ENCODE data around the gene PLXNA4.

Gene PLXNA4

DNA sequence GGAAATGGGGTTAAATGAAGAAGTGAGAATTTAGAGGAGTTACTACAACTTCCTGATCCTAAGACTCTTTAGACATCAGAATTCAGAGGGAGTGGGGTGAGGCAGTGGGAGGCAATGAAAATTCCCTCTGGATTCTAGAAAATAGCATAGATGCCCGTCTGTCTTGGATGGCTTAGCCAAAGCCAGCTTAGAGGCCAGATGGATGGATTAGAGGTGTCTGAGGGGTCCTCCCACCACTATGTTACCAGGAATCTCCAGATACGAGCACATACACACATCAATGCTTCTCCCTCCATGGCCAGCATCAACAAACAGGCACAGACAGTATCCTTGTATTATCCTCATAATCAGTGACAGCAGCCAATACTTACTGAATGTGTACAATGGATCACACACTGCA, 418.1 kb downstream of the PLXNA4 start:
- no peak for DNase-seq

DNA sequence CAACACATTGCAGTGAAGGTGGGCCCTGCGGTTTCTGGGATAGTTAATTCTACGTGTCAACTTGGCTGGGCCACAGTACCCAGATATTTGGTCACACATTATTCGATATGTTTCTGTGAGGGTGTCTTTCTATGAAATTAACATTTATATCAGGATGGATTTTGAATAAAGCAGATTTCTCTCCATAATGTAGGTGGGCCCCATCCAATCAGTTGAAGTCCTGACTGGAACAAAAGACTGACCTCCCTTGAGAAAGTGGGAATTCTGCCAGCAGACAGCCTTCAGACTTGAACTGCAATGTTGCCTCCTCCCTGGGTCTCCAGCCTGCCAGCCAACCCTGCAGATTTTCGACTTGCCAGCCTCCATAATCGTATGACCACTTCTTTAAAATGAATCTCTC, 420.6 kb downstream of the PLXNA4 start:
- no peak for DNase-seq

DNA sequence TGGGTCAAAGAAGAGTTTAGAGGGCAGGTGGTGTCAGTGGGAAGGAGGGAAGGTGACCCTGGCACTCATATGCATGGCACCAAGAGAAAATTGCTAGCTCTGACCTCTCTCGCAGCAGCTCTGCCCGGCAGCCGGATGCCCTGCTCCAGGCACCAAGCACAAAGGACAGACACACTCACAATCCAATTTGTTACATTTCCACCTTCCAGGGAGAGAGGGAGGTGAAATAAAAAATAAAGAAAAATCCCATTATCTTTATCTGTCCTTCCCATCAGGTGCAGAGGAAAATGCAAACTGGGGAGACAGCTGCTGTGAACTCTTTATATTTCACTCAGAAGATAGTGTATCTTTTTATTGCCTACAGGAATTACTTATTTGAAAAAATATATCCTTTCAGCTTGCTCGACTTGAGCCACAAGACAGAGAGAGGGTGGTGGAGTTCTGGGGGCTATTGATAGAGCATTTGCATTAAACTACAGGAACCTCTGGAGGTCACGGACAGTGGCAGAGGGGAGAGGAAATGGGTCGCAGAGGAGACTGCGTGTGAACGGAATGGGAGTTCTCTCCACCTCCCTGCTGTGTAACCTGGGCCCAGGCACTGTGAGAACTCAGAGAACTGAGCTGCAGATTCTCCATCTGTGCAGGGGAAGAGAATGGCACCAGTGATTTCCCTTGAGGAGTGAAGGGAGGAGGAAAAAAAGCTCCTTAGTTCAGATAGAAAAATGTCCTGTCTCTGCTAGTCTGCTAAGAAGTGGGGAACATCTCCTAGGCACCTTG, 421.4 kb downstream of the PLXNA4 start:
- DNase-seq: no peak

DNA sequence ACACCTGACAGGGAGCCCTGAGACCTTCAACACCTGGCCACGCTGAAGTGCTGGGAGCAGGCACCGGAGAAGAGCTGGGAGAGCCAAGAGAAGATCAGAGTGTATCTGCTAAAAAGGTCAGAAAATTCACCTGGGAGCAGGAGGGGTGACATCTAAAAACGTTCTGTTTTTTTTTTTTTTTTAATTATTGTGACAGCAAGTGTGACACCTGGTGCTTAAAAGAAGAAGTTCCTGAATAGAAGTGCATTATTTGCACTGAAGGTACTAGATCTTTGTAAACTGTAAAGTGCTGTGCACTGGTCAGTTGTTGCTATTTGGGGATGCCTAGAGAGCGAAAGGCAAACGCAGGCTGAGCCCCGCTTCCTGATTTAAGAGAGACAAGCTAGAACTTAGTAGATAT, 422.0 kb downstream of the PLXNA4 start:
- no peak for DNase-seq

DNA sequence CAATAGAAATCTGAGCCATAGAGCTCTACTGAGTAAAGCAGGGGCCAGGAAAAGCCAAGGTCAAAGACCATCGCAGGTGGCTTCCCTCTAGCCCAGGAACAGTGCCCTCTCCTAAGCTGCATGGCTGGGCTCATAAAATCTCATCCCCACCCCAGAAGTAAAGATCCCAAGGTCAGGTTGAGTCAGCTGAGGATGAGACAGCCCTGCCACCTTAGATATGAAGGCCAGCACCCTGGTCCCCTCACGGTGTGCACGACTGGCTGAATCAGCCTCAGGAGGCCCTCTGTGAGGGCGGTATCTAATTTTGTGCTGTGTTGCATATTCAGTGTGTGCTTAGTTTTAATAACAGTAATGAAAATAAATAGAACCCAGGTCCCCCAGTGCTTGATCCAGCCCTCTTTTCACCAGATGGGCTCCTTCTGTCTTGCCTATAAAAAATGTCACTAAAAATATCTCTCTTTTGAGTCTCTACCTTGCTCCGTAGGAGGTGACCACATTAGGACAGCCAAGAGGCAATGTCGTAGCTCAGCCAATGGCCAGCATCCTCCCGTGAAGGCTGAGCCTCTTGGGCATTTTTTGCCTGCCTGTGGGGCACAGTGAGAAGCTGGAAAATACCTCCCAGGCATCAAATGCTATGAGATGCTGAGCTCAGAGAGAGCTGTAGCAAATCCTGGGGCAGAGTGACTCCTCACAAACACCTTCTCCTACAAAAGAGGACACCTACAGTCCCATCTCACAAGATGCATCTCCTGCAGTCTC, 424.0 kb downstream of the PLXNA4 start:
- no peak for DNase-seq

DNA sequence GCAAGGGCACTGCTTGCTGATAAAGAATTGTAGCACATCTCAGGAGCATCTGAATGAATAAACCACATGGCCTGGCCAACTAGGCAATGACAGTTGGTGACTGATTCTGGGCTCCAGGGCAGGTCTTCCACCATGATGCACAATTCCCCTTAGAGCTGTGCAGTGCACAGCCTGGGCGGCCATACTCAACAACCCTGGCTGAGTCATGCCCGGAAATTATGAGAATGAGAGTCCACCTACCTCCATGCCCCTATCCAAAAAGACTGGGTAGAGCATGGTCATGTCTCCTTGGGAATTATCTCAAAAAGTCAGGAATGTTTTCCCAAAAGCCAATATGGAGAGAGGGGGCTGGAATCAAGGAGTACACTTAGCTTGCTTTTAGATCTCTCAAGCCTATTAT, 425.6 kb downstream of the PLXNA4 start:
- no peak for DNase-seq

DNA sequence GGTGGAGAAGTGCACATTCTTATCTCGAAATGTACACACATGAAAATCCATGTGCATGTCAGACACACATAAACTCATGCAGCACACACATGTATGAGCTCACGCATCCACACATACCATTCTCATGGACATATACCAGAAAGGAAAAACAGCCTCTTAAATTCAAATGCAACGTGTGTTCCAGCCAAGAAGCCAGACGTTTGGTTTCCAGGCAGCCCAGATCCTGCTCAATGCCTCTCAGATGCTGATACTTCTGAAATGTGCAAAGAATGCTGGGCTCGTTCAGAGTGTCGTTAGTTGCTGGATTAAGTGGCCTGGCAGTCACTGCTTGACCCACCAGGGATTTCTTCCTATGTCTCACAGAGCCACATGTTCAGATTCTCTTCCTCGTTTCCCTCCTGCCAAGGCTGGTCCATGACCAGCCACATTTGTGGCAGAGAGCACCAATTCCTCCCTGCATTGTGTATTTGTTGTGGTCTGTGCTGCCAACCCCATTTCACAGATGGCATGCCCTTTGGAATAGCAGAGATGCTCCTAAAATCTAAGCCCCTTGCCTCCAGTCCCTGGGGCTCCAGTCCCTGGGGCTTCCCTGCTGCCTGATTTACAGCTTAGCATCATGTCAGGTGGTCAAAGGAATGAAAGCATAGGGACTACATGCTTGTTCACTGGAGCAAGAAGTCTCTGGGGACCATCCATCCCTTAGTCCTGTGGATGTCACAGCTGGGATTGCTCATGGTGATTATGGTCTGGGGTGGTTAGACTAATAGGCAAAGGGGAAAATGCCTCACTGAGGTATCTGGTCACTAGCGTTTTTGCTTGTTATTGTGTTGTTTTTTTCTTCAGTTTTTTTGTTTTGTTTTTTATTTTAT, 426.6 kb downstream of the PLXNA4 start:
- no peak for DNase-seq

DNA sequence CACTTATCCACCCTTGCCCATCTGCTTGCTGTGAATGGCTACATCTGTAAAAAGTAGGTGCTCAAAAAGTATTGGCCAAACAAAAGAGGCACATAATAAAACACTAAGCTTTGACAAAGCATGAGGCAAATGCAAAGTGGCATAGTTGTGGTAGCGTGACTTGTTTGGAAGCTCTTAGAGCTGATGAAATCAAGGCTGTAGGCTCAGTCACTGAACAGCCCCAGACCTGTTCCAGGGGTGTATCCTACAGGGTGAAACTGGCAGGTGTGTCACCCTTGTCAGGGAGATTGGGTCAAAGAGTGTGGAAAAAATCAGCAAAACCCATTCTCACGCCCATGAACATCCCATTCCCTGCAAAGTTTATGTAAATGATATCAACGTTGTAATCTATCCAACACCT, 427.4 kb downstream of the PLXNA4 start:
- no peak for DNase-seq

DNA sequence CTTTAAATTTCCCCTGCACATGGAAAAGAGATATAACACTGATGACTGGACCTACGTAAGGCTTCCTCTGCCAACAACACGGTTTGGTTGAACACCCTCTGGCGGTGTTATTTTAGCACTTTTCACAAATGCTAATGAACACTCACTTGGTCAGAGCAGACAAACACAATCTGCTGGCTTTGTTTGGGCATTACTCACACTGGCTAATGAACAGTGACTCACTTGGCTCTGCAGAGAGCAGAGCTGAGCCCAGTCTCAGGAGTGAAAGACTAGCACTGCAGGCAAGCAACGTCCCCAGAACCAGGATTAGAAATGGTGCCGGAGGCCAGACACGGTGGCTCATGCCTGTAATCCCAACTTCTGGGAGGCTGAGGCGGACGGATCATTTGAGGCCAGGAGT, 430.8 kb downstream of the PLXNA4 start:
- DNase-seq: no peak

DNA sequence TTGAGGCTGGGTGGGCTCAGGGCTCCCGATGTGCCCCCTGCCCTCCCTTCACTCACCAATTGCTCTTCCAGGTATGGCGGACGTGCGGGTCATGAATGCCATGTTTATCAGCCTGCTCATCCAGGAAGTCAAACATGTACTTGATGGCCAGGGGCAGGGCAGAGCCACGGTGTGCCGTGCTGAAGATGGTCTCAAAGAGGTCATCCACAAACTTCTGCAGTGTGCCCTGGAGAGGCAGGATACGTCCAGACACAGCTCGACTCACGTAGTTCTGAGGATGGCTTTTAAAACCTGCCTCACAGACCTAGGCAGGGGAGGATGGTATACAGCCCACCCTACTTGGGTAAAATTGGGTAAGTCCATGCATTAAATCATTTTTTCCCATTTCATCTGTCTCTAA, 431.2 kb downstream of the PLXNA4 start:
- no peak for DNase-seq

DNA sequence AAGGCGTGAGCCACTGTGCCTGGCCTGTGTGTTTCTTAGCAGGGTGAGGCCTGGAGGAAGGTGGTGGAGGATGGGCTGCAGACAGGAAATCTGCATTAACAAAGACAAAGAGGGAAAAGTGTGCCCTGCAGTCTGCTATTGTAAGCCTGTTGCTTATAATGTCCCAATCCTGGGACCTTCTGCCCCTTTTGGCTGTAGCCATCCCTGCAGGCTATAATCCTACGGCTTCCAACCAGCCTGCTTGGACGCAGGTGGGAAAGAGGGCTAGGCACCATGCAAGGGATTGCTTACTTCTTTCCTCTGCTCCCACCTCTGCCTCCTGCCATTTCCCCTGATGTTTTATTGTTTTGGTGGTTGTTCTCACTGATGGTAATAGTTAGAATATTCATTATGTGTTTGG, 434.3 kb downstream of the PLXNA4 start:
- no peak for DNase-seq

DNA sequence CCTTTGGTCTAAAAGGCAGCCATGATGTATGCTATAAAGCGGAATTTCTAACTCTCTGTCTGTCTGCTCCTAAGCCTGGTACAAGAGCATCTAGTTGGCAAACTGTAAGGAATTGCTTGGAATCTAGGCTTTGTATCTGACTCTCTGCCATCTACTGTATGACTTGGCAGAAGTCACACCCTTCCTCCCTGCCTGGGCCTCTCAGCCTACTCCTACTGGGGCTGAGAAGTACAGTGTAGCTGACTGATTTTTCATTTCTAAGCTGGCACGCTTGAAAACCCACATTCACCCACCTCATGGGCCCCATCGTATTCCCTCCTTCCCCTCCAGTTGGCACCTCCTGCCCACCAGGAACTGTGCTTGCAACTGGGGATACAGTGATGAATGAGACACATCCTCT, 435.2 kb downstream of the PLXNA4 start:
- no peak for DNase-seq

DNA sequence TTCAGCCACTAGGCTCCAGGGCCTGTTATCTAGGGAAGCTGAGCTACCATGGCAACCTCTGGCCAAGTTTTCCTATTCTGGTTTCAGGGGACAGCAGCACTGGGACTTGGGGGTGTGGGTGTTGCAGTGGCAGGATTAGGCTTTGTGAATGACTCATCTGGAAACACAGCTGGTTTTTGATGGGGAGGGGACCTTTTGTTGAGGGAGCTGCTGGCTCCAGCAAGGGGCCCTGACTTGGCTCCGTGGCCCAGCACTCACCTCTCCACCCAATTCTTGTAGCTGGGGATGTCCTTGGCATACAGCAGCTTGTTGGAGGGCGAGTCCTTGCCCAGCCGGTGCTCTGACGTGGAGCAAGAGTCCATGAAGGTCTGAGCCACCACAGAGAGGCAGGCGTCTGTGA, 435.9 kb downstream of the PLXNA4 start:
- DNase-seq: no peak

DNA sequence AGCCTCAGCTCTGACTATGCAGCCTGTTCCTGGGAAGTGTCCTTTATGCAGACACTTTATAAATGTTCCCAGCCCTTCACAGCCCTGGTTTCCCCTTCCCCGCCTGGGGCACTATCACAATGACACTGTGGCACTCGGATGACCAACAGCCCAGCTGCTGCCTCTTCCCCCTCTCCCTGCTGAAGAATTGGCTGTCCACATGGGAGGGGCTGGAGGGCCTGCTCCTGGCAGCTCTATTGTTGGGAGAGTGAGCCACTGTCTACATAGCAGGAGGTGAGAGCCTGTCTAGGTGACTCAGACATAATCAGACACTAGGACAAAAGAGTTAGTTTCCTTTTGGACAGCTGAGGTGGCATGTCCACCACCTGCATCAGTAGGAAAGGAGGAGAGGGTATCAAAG, 437.5 kb downstream of the PLXNA4 start:
- no peak for DNase-seq

DNA sequence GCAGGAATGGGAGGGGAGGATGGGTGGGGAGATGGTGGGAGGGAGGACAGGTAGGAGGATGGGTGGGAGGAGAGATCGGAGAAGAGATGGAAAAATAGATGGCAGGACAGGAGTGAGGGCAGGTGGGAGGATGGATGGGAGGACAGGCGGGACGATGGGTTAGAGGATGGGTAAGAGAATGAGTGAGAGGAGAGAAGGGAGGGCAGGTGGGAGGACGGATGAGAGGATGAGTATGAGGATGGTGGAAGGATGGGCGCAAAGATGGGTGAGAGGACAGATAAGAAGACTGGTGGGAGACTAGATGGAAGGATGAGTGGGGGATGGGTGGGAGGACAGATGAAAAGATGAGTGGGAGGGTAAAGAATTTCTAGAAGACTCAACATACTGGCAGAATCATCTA, 438.6 kb downstream of the PLXNA4 start:
- DNase-seq: no peak

DNA sequence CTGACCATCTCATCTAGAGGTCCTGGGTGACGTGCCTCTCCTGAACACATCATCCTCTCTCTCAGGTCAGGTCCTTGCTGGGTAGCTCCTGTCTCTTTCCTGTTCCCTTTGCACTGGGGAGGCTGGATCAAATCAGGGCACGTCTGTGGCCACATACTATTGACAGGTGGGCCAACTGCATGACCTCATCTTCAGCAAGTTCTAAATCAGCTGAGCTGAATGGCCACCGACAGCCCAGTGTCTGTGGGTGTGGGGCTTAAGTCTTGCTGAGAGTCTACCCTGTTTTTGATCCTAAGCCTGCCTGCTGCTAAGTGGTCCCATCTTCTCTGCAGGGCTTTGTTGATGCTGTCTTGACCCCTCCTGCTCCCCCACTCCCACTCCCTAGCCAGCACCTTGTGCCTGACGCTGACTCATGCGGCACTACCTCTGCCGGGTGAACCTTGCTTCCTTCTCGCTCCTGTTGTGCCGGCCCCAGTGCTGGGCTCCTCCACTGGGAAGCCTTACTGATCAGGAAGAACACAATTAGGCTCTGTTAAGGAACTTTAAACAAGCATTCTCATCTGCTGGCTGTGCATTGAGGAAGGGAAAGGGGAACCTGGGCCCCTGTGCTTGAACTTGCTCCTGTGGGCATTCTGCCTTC, 440.4 kb downstream of the PLXNA4 start:
- no peak for DNase-seq

DNA sequence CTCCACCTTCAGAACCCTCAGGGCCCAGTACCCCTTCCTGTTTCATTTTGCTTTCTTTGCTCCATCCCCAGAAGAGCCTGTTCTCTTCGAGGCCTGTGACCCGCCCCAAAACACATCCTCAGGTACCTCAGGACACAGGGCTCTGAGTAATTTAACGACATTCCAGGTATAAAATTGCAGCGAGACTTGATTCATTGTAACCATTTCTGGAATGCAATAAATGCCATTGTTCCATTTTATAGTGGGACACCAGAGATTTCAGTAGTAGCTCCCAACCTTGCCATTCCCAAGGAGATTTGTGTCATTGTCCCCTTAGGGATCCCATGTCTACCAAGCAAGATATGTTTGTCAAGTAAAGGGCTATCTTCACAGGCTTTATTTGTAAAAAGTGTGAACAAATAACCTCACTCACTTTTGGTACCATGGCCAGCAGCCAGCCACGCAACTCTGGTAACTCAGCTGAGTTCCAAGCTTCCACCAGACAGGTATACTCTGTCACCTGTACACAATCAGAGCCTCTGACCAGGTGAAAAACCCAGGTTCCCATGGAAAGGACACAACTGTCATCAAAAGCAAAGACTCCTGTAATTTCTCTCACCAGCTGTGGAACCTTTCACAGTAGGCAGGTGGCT, 441.3 kb downstream of the PLXNA4 start:
- DNase-seq: no peak

DNA sequence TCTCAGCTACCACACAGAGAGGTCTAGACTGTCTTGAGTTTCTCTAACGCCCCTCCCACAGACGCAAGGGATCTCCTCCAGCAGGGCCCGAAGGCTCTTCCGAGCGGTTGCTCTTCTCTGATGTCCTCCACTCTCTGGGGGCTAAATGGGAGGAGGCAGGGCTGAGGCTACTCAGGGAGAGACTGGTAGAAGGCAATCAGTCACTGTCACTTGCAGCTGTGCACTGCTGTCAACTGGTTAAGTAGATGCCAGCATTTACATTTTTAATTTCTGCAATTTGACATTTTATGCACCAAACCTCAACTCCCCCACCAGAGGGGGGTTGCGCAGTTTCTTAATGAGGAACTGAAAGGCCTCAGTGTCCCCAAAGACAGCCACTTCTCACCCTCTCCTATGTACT, 442.8 kb downstream of the PLXNA4 start:
- no peak for DNase-seq

DNA sequence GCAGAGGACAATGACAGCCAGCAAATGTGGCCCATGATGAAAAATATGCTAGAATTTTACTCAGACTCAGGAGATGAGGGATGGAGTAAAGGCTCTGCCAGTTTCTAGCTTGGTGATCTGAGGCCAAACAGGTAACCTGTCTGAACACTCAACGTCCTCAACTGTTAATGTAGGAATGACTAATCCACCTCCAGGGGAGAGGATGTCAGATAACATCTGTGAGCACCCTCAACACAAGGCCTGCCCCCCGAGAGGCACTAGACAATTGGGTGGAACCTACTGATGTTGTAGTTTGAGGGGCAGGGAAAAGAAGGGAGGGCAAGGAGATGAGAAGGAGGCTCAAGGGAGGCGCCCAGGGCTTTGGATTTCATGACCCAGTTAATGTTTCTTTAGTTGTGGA, 445.1 kb downstream of the PLXNA4 start:
- DNase-seq: no peak

DNA sequence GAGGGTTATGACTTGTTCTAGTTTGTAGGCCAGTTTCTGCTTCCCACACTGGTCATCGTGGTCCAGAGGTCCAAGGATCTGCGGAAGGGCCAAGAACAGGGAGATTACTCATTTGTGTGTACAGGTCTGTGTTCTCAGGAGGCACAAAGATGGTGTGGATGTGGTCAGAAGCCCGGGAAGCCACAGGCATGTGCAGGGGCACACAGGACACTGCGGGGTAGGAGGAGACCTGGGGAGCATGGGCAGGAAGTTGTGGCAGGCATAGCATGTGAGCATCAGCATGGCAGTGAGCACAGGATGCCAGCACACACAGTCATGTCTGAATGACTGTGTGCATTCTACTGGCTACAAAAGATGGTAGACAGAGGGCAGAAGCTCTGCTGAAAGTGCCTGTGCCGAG, 445.8 kb downstream of the PLXNA4 start:
- DNase-seq: no peak

DNA sequence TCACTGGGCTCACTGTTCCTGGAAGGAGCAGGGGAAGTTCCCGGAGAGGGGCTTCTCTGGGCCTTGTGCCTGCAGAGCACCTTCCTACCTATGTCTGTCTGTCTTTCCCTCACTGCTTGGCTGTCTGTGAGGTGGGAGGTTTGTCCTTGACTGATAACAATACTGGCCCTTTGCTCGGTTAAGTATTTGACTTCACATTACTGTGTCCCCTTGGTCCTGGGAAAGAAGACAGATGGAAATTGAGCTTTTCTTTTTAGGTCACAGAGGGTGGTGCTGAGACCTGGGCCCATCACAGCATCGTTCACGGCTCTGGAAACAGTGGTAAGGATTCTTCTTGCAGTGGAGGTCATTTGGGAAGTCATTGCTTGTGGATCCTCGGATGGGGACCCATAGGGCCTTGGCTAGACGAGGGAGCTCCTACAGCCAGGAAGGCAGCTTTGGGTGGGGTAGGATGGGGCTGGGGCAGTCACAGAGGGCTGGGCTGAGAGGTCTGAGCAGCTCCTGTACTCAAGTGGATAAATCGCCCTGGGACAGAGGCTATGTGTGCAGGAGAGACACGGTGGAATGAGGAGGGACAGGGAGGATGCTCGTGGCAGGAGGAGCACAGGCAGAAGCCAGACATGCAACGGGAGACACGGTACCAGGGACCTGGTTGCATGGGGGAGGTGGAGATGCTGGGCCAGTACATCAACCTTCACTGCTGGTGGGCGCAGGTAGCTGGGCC, 450.2 kb downstream of the PLXNA4 start:
- no peak for DNase-seq

DNA sequence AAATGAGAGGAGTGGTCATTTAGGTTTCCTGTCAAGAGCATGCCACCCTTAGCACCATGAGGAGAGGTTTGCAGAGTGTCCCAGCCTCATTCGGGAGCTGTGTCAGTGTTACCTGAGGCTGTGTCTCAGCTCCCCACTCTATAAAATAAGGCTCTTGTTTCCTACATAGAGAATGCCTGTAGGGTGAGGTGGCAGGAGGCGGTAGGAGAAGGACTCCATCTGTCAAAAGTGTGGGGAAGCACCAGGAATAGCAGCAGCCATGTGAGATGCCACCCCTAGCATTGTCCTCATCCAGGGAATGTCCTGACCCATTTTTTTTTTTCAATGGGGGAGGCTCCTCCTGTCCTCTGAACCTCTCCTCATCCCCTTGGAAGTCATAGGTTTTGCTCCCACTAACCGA, 451.2 kb downstream of the PLXNA4 start:
- DNase-seq: no peak
